SU-DHL-6 (cell line): Measurements from ENCODE around the gene CAMSAP1.

Source experiments
- H2AFZ ChIP-seq: fragments of 200-600 bp; sonication (generic); 2 replicates; pipeline ENCODE4 v1.6.1; 2014; ENCODE audit warnings: low read depth, mild to moderate bottlenecking, moderate library complexity, mixed read lengths, antibody characterized with exemption, low read length; ENCODE audit not compliant: severe bottlenecking
- H3F3A ChIP-seq: fragments of 200-600 bp; shearing (Covaris generic); 2 replicates; pipeline ENCODE4 v1.6.0; 2016; ENCODE audit warnings: antibody characterized with exemption, mild to moderate bottlenecking; ENCODE audit not compliant: insufficient read depth
- H3K27ac ChIP-seq: fragments of 200-600 bp; sonication (generic); 2 replicates; pipeline ENCODE4 v1.5.1; 2016; ENCODE audit warnings: low read depth, mild to moderate bottlenecking, low read length, moderate library complexity, mixed read lengths
- H3K27me3 ChIP-seq: fragments of 200-600 bp; sonication (generic), shearing (Covaris generic); 2 replicates; pipeline ENCODE4 v1.6.0; 2014; ENCODE audit warnings: mild to moderate bottlenecking, low read length
- H3K36me3 ChIP-seq: fragments of 200-600 bp; sonication (generic); 2 replicates; pipeline ENCODE4 v1.6.1; 2014; ENCODE audit warnings: mild to moderate bottlenecking, low read length, mixed read lengths
- H3K4me2 ChIP-seq: fragments of 300-600, 200-600 bp; shearing (Covaris generic), sonication (generic); 2 replicates; pipeline ENCODE4 v1.6.0; 2014; ENCODE audit warnings: low read length, low read depth, mild to moderate bottlenecking; ENCODE audit not compliant: poor library complexity, severe bottlenecking
- H3K4me3 ChIP-seq: fragments of 200-600 bp; sonication (generic); 2 replicates; pipeline ENCODE4 v1.5.1; 2014; ENCODE audit warnings: antibody characterized with exemption, low read length, mild to moderate bottlenecking, mixed read lengths; ENCODE audit not compliant: insufficient read depth, poor library complexity, severe bottlenecking
- H3K79me2 ChIP-seq: fragments of 200-600 bp; sonication (generic); 2 replicates; pipeline ENCODE4 v1.6.1; 2014; ENCODE audit warnings: mild to moderate bottlenecking, low read length, moderate library complexity; ENCODE audit not compliant: insufficient read depth
- H3K9ac ChIP-seq: fragments of 200-600 bp; sonication (generic); 2 replicates; pipeline ENCODE4 v1.7.0; 2014; ENCODE audit warnings: mild to moderate bottlenecking, low read length
- H3K9me2 ChIP-seq: fragments of 200-600 bp; sonication (generic); replicated peaks from 2 replicates; pipeline ENCODE4 v1.6.1; 2014; ENCODE audit warnings: low read length; ENCODE audit not compliant: insufficient read depth
- H3K9me3 ChIP-seq: fragments of 200-600 bp; sonication (generic); 2 replicates; pipeline ENCODE4 v1.6.1; 2014; ENCODE audit warnings: low read length, mixed read lengths; ENCODE audit not compliant: insufficient read depth
- H4K20me1 ChIP-seq: fragments of 200-600 bp; sonication (generic); 2 replicates; pipeline ENCODE4 v1.6.1; 2014; ENCODE audit warnings: low read depth, mild to moderate bottlenecking, antibody characterized with exemption, low read length, moderate library complexity, mixed read lengths
- CTCF ChIP-seq: fragments of 200-600 bp; sonication (generic); IDR thresholded peaks from one replicate; pipeline ENCODE4 v1.5.1; 2017; ENCODE audit warnings: antibody characterized with exemption, mild to moderate bottlenecking, low read length, moderate library complexity; ENCODE audit not compliant: insufficient read depth, poor library complexity, severe bottlenecking
- EZH2phosphoT487 ChIP-seq: fragments of 200-600 bp; sonication (generic), shearing (Covaris generic); conservative IDR thresholded peaks from 2 replicates; pipeline ENCODE4 v1.6.1; 2018; ENCODE audit warnings: mild to moderate bottlenecking, antibody characterized with exemption, low read length, moderate library complexity, mixed read lengths

CAMSAP1 gene

DNA sequence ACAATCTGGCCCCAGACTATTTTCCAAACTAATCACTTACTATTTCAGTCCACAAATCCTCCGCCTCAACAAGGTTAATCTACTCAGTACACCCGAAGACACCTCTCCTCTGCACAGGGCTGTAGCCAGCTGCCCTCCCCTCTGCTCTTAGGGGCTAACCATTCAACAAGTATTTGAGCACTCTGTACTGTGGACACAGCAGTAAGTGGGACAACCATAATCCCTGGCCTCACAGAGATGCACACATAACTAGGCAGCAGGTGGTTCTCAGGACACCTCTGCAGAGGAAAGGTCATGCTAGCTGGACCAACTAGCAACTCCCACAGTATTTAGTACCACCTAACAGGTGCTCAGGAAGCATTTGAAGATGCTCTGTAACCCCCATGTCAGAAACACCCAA, 5.5 kb downstream of the CAMSAP1 start:
- H3K9me3 ChIP-seq: no peaks in the 10 kb centered on the region
- H3K36me3 ChIP-seq: no peaks in the 10 kb centered on the region
- H3K9me2 ChIP-seq: no peaks in the 10 kb centered on the region
- peaks cover 27% of the 10 kb centered on the region; the same call in 1 of the 2 replicates for H4K20me1 ChIP-seq
- no peak overlapping the region for H3K9ac ChIP-seq
- no peak overlapping the region for H3K27ac ChIP-seq
- TF ChIP-seq EZH2phosphoT487 (no peak), CTCF (no peak)
- H3K4me3 ChIP-seq: no peak overlapping the region
- no peaks in the 10 kb centered on the region for H3K27me3 ChIP-seq
- H3K4me2 ChIP-seq: no peak overlapping the region
- peaks cover 97% of the 10 kb centered on the region for H3K79me2 ChIP-seq
- H2AFZ ChIP-seq: no peak overlapping the region
- H3F3A ChIP-seq: peaks cover 6% of the 10 kb centered on the region

DNA sequence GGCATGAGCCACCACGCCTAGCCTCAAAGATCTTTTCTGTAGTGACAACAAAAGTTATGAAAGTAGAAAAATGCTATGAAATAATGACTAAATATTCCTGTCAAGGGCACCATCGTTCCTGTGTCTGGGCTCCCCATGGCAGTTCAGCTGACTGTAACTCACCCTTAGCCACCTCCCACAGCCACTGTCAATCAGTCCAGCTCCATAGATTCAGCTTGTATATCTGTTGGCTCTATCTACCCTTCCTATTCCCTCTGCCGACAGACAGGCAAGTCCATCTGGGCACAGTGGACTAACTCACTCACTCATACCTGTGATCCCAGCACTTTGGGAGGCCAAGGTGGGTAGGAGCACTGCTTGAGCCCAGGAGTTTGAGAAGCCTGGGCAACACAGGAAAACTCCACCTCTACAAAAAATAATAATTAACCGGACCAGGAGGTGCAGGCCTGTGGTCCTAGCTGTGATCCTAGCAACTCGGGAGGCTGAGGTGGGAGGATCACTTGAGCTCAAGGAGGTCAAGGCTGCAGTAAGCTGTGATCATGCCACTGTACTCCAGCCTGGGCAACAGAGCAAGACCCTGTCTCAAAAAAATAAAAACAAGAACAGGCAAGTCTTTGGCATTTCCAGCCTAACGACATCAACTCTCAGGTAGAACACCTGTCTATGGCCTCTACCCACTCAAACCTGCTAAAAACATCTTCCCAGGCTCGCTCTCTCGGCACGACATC, 6.2 kb downstream of the CAMSAP1 start:
- no peak overlapping the region for H3K4me2 ChIP-seq
- no peak overlapping the region for H3K4me3 ChIP-seq
- no peaks in the 10 kb centered on the region for H3K27me3 ChIP-seq
- peaks cover 9% of the 10 kb centered on the region for H3F3A ChIP-seq
- peaks cover 33% of the 10 kb centered on the region; the same call in 1 of the 2 replicates for H4K20me1 ChIP-seq
- no peaks in the 10 kb centered on the region for H3K36me3 ChIP-seq
- H3K9ac ChIP-seq: no peak overlapping the region
- no peaks in the 10 kb centered on the region for H3K9me3 ChIP-seq
- TF ChIP-seq EZH2phosphoT487 (no peak), CTCF (no peak)
- H3K9me2 ChIP-seq: no peaks in the 10 kb centered on the region
- no peak overlapping the region for H3K27ac ChIP-seq
- H2AFZ ChIP-seq: no peak overlapping the region
- H3K79me2 ChIP-seq: peaks cover 99% of the 10 kb centered on the region

- H2AFZ ChIP-seq: no peak overlapping the region
- H3K4me2 ChIP-seq: no peak overlapping the region
- no peak overlapping the region for H3K9ac ChIP-seq
- H3K79me2 ChIP-seq: peaks cover 99% of the 10 kb centered on the region
- H4K20me1 ChIP-seq: peaks cover 49% of the 10 kb centered on the region
- no peaks in the 10 kb centered on the region for H3K9me3 ChIP-seq
- H3K4me3 ChIP-seq: no peak overlapping the region
- H3K9me2 ChIP-seq: no peaks in the 10 kb centered on the region
- no peak overlapping the region for H3K27ac ChIP-seq
- H3K36me3 ChIP-seq: no peaks in the 10 kb centered on the region
- TF ChIP-seq EZH2phosphoT487 (no peak), CTCF (no peak)
- H3F3A ChIP-seq: peaks cover 5% of the 10 kb centered on the region; the same call in 1 of the 2 replicates
- no peaks in the 10 kb centered on the region for H3K27me3 ChIP-seq
Observed at GRCh38 chr9:135898634-135899407, 8.5 kb downstream of the CAMSAP1 start.
